ENCODE data around the gene PLAC8L1. TPM values are rescaled to one million over a fixed set of nuclear protein-coding genes. Genes with fewer than 3 reads are reported as not detected.

The PLAC8L1 gene
- total and polyA plus RNA-seq, 2 of the 8 experiments (the other 6 are each of a cell fraction or from before 2014, with no cell fraction given), result 0.42 TPM; not detected in 1

- TF ChIP-seq CHD7 (IDR thresholded peaks at IDR 0.05; ENCODE audit: insufficient replicate concordance, low read length) (no peak), RXRA (IDR thresholded peaks at IDR 0.05; ENCODE audit: insufficient read depth, low read depth, low read length) (no peak), USF2 (IDR thresholded peaks at IDR 0.05; ENCODE audit: low read length) (no peak), PHF8 (conservative IDR thresholded peaks at IDR 0.05; ENCODE audit: low read depth, low read length) (no peak), NANOG (IDR thresholded peaks at IDR 0.05; ENCODE audit: insufficient read depth, low read depth, low read length, poor library complexity, severe bottlenecking) (no peak)
These were observed 45.2 kb downstream of the PLAC8L1 start (continued) for GRCh38 chr5:146060221-146060585.

All from H1 (cell line).